HepG2 (cell line): ENCODE data around the gene ULK3. TPM values are rescaled to one million over a fixed set of nuclear protein-coding genes. Genes with fewer than 3 reads are reported as not detected.
A peak's percentile ranks its signal among the peaks of the same experiment; 100 is the strongest.

Experiments used
- ATAC-seq: fragments of 200-7000 bp; cut with Tn5 transposase; 3 replicates; pipeline ENCODE4 v1.9.1; 2020; ENCODE audit warnings: mild to moderate bottlenecking, moderate library complexity
- BruUV-seq: library from RNA; stranded (reverse); fragments of 400-500 nt; replicated peaks from 2 replicates; lab custom pipeline; 2021; lab: Mats Ljungman, UMichigan
- CTCF ChIA-PET: fragments of 300-600 bp; formaldehyde crosslinking; extraction: SDS; loops from one replicate; lab custom pipeline; 2021; ENCODE audit warnings: low total read pairs, inconsistent platforms, low intra/inter-chr PET ratio; lab: Yijun Ruan, JAX
- POLR2A ChIA-PET: fragments of 350-600 bp; sonication (Branson Sonifier 250); formaldehyde crosslinking; loops from one replicate; lab custom pipeline; 2020; ENCODE audit warnings: antibody characterized with exemption, inconsistent platforms; lab: Yijun Ruan, JAX
- DNase-seq: peaks from one replicate; pipeline ENCODE4 v3.0.0-alpha.2; 2015; ENCODE audit warnings: low spot score
- FAIRE-seq: peaks from 3 replicates; lab custom pipeline; 2011; peaks lifted over from hg19 to GRCh38; lab: Jason Lieb, UNC
- H2AFZ ChIP-seq: one replicate; pipeline ENCODE4 v1.6.1; 2011; ENCODE audit warnings: low read length, inconsistent platforms
- H3K27ac ChIP-seq: fragments of 300-600 bp; 3 replicates; pipeline ENCODE4 v1.8.0; 2011; ENCODE audit warnings: mixed run types, mild to moderate bottlenecking, mixed read lengths, low read length, inconsistent platforms; ENCODE audit not compliant: insufficient read depth; ENCODE audit errors: extremely low read length
- H3K27me3 ChIP-seq, 2 experiments: fragments of 200-600 bp in 1 of 2; 2 replicates in 1 of 2; 3 replicates in 1 of 2; pipeline versions ENCODE4 v1.6.0 to v1.8.0; 2011; ENCODE audit warnings: low read length in 2 of 2, mild to moderate bottlenecking in 2 of 2, moderate library complexity in 2 of 2, inconsistent platforms in 1 of 2; ENCODE audit not compliant: insufficient read depth in 2 of 2, control insufficient read depth in 1 of 2
- H3K36me3 ChIP-seq, 2 experiments: fragments of 200-600 bp in 1 of 2; replicated peaks in 1 of 2; 2 replicates in 1 of 2; 3 replicates in 1 of 2; pipeline versions ENCODE4 v1.5.1 to v1.8.0; 2011; ENCODE audit warnings: low read length in 2 of 2, inconsistent platforms in 1 of 2; ENCODE audit not compliant: insufficient read depth in 2 of 2, control insufficient read depth in 1 of 2
- H3K4me1 ChIP-seq: 2 replicates; pipeline ENCODE4 v1.5.1; 2012; ENCODE audit warnings: low read length, inconsistent platforms; ENCODE audit not compliant: insufficient read depth
- H3K4me2 ChIP-seq: 2 replicates; pipeline ENCODE4 v1.6.0; 2011; ENCODE audit warnings: low read depth, low read length, inconsistent platforms
- H3K4me3 ChIP-seq, 3 experiments: fragments of 200-600 bp in 1 of 3; sonication (generic), shearing (Covaris generic) in 1 of 3; replicated peaks in 1 of 3; 2 replicates each; pipeline ENCODE4 v1.5.1; 2011 to 2016; ENCODE audit warnings: low read length in 3 of 3, inconsistent platforms in 2 of 3, low read depth in 2 of 3, mild to moderate bottlenecking in 2 of 3, control low read depth in 1 of 3, mixed read lengths in 1 of 3; ENCODE audit not compliant: insufficient read depth in 1 of 3
- H3K79me2 ChIP-seq: one replicate; pipeline ENCODE4 v1.6.1; 2011; ENCODE audit warnings: low read length, inconsistent platforms; ENCODE audit not compliant: insufficient read depth
- H3K9ac ChIP-seq: 2 replicates; pipeline ENCODE4 v1.6.0; 2011; ENCODE audit warnings: mild to moderate bottlenecking, low read depth, low read length, inconsistent platforms; ENCODE audit not compliant: insufficient read depth
- H3K9me3 ChIP-seq: 2 replicates; pipeline ENCODE4 v1.5.1; 2012; ENCODE audit warnings: mild to moderate bottlenecking, low read length
- H4K20me1 ChIP-seq: 2 replicates; pipeline ENCODE4 v1.6.0; 2011; ENCODE audit warnings: inconsistent platforms, mild to moderate bottlenecking, low read length, moderate library complexity; ENCODE audit not compliant: insufficient read depth
- AGO2 ChIP-seq: fragments of 200-400 bp; formaldehyde crosslinking; optimal IDR thresholded peaks from 2 replicates; pipeline ENCODE3; 2017; ENCODE audit warnings: mild to moderate bottlenecking, low read depth, low read length, moderate library complexity
- IRF2 ChIP-seq: IDR thresholded peaks from 2 replicates; pipeline ENCODE4 v1.6.1; 2018; ENCODE audit warnings: missing genetic modification reagents, missing compliant biosample characterization
- RXRB ChIP-seq: IDR thresholded peaks from 2 replicates; pipeline ENCODE4 v1.6.1; 2016; ENCODE audit warnings: borderline replicate concordance, missing genetic modification reagents, missing compliant biosample characterization
- SMC3 ChIP-seq: IDR thresholded peaks from 2 replicates; pipeline ENCODE4 v1.6.1; 2011; ENCODE audit warnings: low read length, improper control_type of control experiment
- TP53 ChIP-seq: sonication (generic); formaldehyde crosslinking; conservative IDR thresholded peaks from 2 replicates; pipeline ENCODE4 v1.4.0; 2020; ENCODE audit warnings: missing genetic modification reagents
- ZNF720 ChIP-seq: sonication (generic); formaldehyde crosslinking; IDR thresholded peaks from 2 replicates; pipeline ENCODE4 v1.4.0; 2020; ENCODE audit warnings: missing genetic modification reagents
- ZNF737 ChIP-seq: sonication (generic); formaldehyde crosslinking; IDR thresholded peaks from 2 replicates; pipeline ENCODE4 v1.5.0; 2020; ENCODE audit warnings: missing genetic modification reagents, mild to moderate bottlenecking, borderline replicate concordance
- WGBS: methylation state at CpG from one replicate; pipeline ENCODE4 v1.1.6; 2017; ENCODE audit warnings: low lambda C conversion rate; 5-methylcytosine and 5-hydroxymethylcytosine counted together
- in situ Hi-C: cut with HindIII; loops from 2 replicates; pipeline ENCODE4 v1.10.0; 2017; ENCODE audit warnings: low pct_unique_long_range_greater_than_20kb; ENCODE audit not compliant: extremely low pct_ligation_motif_present
- intact Hi-C: fragments of 100-400 bp; cut with micrococcal nuclease; formaldehyde crosslinking; loops from one replicate; pipeline ENCODE4 v1.10.0; 2022; ENCODE audit not compliant: unreplicated experiment
- polyA plus RNA-seq, 8 experiments: library from polyadenylated mRNA; depleted of rRNA in 3 of 8; stranded (reverse) in 7 of 8; unstranded in 1 of 8; fragments of >200 nt; fragmentation: Illumina TruSeq in 4 of 8; extraction: Trizol in 4 of 8; gene quantifications; 2 replicates each; pipeline versions ENCODE4 v1.2.1 to v1.2.3, GENCODE V29; 2011 to 2016; ENCODE audit warnings: low read depth in 4 of 8, missing spikeins in 1 of 8, mixed read lengths in 1 of 8; ENCODE audit not compliant: insufficient read depth in 1 of 8
- total RNA-seq, 5 experiments: library from RNA; depleted of rRNA; stranded (reverse); fragments of >200 nt; fragmentation: Illumina TruSeq; extraction: Trizol; gene quantifications; 2 replicates each; pipeline ENCODE4 v1.2.3, GENCODE V29; 2016; ENCODE audit warnings: low read depth in 1 of 5
- TF ChIP-seq, protein P1 (sequence below): sonication (generic); formaldehyde crosslinking; IDR thresholded peaks from 2 replicates; pipeline ENCODE4 v1.5.0; 2020; ENCODE audit warnings: missing genetic modification reagents, mild to moderate bottlenecking, borderline replicate concordance
- TF ChIP-seq, protein P2 (sequence below): sonication (generic); formaldehyde crosslinking; IDR thresholded peaks from 2 replicates; pipeline ENCODE4 v1.4.0; 2020; ENCODE audit warnings: missing genetic modification reagents, borderline replicate concordance

Gene ULK3
- total and polyA plus RNA-seq, 2 of the 13 experiments (the other 11 are each of a cell fraction or from before 2014, with no cell fraction given): 15.2 to 23.7 TPM

DNA sequence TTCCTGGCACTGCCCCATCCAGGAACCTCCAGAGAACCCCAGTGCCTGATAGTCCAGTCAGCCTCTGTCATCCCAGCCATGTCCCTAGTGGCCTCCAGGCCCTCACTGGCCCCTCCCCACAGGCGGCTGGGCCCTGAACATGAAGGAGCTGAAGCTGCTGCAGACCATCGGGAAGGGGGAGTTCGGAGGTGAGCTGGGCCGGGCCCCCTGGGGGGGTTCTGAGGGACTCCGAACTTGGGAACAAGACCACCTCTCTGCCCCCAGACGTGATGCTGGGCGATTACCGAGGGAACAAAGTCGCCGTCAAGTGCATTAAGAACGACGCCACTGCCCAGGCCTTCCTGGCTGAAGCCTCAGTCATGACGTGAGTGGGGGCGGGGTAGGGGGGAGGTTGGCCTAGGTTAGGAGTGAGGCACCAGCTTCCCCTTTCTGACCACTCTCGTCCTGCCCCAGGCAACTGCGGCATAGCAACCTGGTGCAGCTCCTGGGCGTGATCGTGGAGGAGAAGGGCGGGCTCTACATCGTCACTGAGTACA, 42.3 kb downstream of the ULK3 start:
- Histone ChIP-seq H2AFZ (no peak overlapping the region), H3K79me2 (no peaks in the 10 kb centered on the region), H3K36me3 (peaks cover 18 to 41% of the 10 kb centered on the region in 2 experiments), H3K9ac (no peak overlapping the region), H3K27me3 (no peaks in the 10 kb centered on the region), H4K20me1 (no peaks in the 10 kb centered on the region; the same call in 1 of the 2 replicates), H3K9me3 (no peaks in the 10 kb centered on the region), H3K4me1 (peaks cover 13% of the 10 kb centered on the region), H3K4me3 (no peak overlapping the region), H3K4me2 (no peak overlapping the region), H3K27ac (no peak overlapping the region)
- ChIA-PET CTCF (interaction anchor here (1.3 to 2.5 kb wide), 3 partner anchors 23 to 165 kb away, joined by 6 to 56 read pairs (median 6); no protein-coding TSS in a partner anchor), POLR2A (interaction anchor here (1.1 kb wide), 1 partner anchor 12 kb away, joined by 3 read pairs; no protein-coding TSS in a partner anchor)
- BruUV-seq: no TSS peak
- in situ Hi-C loops: no loop called here
- no peak for TF ChIP-seq ZNF720 (CRISPR knock-in tag)
- peak; percentile 41 for TF ChIP-seq AGO2
- WGBS: 95% methylated on average over 13 of the region's 20 CpGs
- ATAC-seq (peak; percentile 33), DNase-seq (no peak), FAIRE-seq (no peak)
- intact Hi-C loops: loop anchor here (1.0 to 2.0 kb wide), 2 partner anchors 18 to 29 kb away; partner anchors contain the start of gene CSK

GRCh38 chr15:74799856-74800558, 42.9 kb downstream of the ULK3 start:
- Histone ChIP-seq H3K4me1 (peaks cover 13% of the 10 kb centered on the region), H3K4me2 (no peak overlapping the region), H3K9ac (no peak overlapping the region), H3K4me3 (no peak overlapping the region), H3K79me2 (no peaks in the 10 kb centered on the region), H3K9me3 (no peaks in the 10 kb centered on the region), H3K27me3 (no peaks in the 10 kb centered on the region), H3K36me3 (peaks cover 20 to 41% of the 10 kb centered on the region in 2 experiments), H3K27ac (no peak overlapping the region), H4K20me1 (no peaks in the 10 kb centered on the region; the same call in 1 of the 2 replicates), H2AFZ (no peak overlapping the region)
- FAIRE-seq: peak; percentile 64
- peak; percentile 43 for DNase-seq
- CTCF ChIA-PET: interaction anchor here (1.3 to 2.5 kb wide), 3 partner anchors 22 to 165 kb away, joined by 6 to 56 read pairs (median 6); no protein-coding TSS in a partner anchor
- in situ Hi-C loops (no loop called here), intact Hi-C loops (loop anchor here (1.0 to 2.0 kb wide), 2 partner anchors 17 to 29 kb away; partner anchors contain the start of gene CSK)
- WGBS: no CpG with 5 or more reads among the region's 18 CpGs
- POLR2A ChIA-PET: interaction anchor here (1.1 kb wide), 1 partner anchor 12 kb away, joined by 3 read pairs; no protein-coding TSS in a partner anchor
- no TSS peak for BruUV-seq
- ATAC-seq: peak; percentile 92
- TF ChIP-seq, protein P1, sequence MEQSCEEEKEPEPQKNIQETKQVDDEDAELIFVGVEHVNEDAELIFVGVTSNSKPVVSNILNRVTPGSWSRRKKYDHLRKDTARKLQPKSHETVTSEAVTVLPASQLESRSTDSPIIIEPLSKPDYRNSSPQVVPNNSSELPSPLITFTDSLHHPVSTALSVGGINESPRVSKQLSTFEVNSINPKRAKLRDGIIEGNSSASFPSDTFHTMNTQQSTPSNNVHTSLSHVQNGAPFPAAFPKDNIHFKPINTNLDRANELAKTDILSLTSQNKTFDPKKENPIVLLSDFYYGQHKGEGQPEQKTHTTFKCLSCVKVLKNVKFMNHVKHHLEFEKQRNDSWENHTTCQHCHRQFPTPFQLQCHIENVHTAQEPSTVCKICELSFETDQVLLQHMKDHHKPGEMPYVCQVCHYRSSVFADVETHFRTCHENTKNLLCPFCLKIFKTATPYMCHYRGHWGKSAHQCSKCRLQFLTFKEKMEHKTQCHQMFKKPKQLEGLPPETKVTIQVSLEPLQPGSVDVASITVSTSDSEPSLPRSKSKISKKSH: no peak
- TF ChIP-seq TP53 (CRISPR knock-in tag) (no peak), SMC3 (peak; percentile 56; the same call in 1 of the 2 replicates), IRF2 (CRISPR knock-in tag) (peak; percentile 33; the same call in 1 of the 2 replicates), ZNF737 (peak; percentile 42; the same call in 1 of the 2 replicates), RXRB (peak; percentile 26; the same call in 1 of the 2 replicates)
- TF ChIP-seq, protein P2, sequence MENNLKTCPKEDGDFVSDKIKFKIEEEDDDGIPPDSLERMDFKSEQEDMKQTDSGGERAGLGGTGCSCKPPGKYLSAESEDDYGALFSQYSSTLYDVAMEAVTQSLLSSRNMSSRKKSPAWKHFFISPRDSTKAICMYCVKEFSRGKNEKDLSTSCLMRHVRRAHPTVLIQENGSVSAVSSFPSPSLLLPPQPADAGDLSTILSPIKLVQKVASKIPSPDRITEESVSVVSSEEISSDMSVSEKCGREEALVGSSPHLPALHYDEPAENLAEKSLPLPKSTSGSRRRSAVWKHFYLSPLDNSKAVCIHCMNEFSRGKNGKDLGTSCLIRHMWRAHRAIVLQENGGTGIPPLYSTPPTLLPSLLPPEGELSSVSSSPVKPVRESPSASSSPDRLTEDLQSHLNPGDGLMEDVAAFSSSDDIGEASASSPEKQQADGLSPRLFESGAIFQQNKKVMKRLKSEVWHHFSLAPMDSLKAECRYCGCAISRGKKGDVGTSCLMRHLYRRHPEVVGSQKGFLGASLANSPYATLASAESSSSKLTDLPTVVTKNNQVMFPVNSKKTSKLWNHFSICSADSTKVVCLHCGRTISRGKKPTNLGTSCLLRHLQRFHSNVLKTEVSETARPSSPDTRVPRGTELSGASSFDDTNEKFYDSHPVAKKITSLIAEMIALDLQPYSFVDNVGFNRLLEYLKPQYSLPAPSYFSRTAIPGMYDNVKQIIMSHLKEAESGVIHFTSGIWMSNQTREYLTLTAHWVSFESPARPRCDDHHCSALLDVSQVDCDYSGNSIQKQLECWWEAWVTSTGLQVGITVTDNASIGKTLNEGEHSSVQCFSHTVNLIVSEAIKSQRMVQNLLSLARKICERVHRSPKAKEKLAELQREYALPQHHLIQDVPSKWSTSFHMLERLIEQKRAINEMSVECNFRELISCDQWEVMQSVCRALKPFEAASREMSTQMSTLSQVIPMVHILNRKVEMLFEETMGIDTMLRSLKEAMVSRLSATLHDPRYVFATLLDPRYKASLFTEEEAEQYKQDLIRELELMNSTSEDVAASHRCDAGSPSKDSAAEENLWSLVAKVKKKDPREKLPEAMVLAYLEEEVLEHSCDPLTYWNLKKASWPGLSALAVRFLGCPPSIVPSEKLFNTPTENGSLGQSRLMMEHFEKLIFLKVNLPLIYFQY: no peak
